Naive B cell (primary cell): ENCODE data around the gene PTRH2. TPM values are rescaled to one million over a fixed set of nuclear protein-coding genes. Genes with fewer than 3 reads are reported as not detected.
A peak's percentile ranks its signal among the peaks of the same experiment; 100 is the strongest.

ENCODE experiments used
- ATAC-seq, 2 donors: fragments of 150-1000 bp; cut with Tn5 transposase; 2 replicates each; pipeline ENCODE4 v1.10.0; 2021; ENCODE audit warnings: low read depth in 2 of 2, mild to moderate bottlenecking in 2 of 2, moderate library complexity in 2 of 2
- DNase-seq: peaks from one replicate; pipeline ENCODE4 v3.0.0; 2022
- H3K27ac Mint-ChIP-seq, 6 donors: one replicate each; pipeline ENCODE4 v1.8.0; 2020 to 2022; ENCODE audit warnings: mild to moderate bottlenecking in 6 of 6, mixed read lengths in 6 of 6, moderate library complexity in 5 of 6, inconsistent platforms in 2 of 6
- H3K27me3 Mint-ChIP-seq, 3 donors: one replicate each; pipeline ENCODE4 v1.8.0; 2021 to 2022; ENCODE audit warnings: mixed read lengths in 3 of 3, mild to moderate bottlenecking in 1 of 3
- H3K36me3 Mint-ChIP-seq, 2 donors: one replicate each; pipeline ENCODE4 v1.8.0; 2020 to 2022; ENCODE audit warnings: mixed read lengths in 2 of 2, inconsistent platforms in 1 of 2, mild to moderate bottlenecking in 1 of 2
- H3K4me1 Mint-ChIP-seq, 3 donors: one replicate each; pipeline ENCODE4 v1.8.0; 2020 to 2022; ENCODE audit warnings: mixed read lengths in 3 of 3, inconsistent platforms in 1 of 3, mild to moderate bottlenecking in 1 of 3, moderate library complexity in 1 of 3
- H3K4me3 Mint-ChIP-seq, 8 donors: one replicate each; pipeline ENCODE4 v1.8.0; 2020 to 2022; ENCODE audit warnings: mild to moderate bottlenecking in 8 of 8, mixed read lengths in 8 of 8, moderate library complexity in 8 of 8, inconsistent platforms in 2 of 8
- H3K9me3 Mint-ChIP-seq, 7 donors: one replicate each; pipeline ENCODE4 v1.8.0; 2020 to 2022; ENCODE audit warnings: mixed read lengths in 7 of 7, mild to moderate bottlenecking in 5 of 7, inconsistent platforms in 2 of 7, moderate library complexity in 1 of 7
- polyA plus RNA-seq, 6 donors: library from polyadenylated mRNA; unstranded; fragments of 300-500 nt; fragmentation: Illumina TruSeq; gene quantifications; one replicate each; pipeline ENCODE4 v1.2.3, GENCODE V29; 2021; ENCODE audit warnings: low read depth in 6 of 6

Gene PTRH2
- polyA plus RNA-seq, 6 donors from 2014 or later = 7.0 to 18.6 (median 17.3) TPM

- Mint-ChIP-seq H3K9me3 (no peaks in the 10 kb centered on the region), H3K4me1 (peaks cover 37 to 69% (median 59%) of the 10 kb centered on the region in 3 donors), H3K4me3 (no peak overlapping the region), H3K36me3 (no peaks in the 10 kb centered on the region), H3K27ac (peak overlapping the region in 2 of 6 donors; percentile 74 to 78), H3K27me3 (no peaks in the 10 kb centered on the region)
- no peak for DNase-seq
- no peak for ATAC-seq
Measured at GRCh38 chr17:59702304-59702703, 4.9 kb downstream of the PTRH2 start.

GRCh38 chr17:59699786-59700185 is 7.4 kb downstream of the PTRH2 start:
- DNase-seq (no peak), ATAC-seq (no peak)
- Mint-ChIP-seq H3K9me3 (no peaks in the 10 kb centered on the region), H3K27ac (peak overlapping the region in 4 of 6 donors; percentile 11 to 86 (median 22)), H3K4me3 (no peak overlapping the region), H3K27me3 (no peaks in the 10 kb centered on the region), H3K36me3 (no peaks in the 10 kb centered on the region), H3K4me1 (peaks cover 35 to 58% (median 42%) of the 10 kb centered on the region in 3 donors)

DNA sequence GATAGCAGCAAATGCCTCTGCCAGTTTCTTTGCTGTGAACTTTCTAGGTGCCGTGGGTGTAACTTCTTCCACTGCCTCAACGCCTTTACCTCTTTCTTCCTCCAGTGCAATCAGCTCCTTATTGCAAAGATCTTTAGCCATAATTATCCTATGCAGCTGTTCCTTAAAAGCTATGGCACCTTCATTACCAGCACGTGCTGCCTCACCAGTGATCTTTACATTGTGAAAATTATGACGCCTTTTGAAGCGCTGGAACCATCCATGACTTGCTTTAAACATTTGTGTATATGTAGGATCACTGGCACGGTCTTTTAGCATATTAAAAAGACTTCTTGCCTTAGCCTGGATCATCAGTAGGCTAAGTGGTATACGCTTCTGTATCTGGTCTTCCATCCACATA is 8.0 kb downstream of the PTRH2 start:
- no peaks in the 10 kb centered on the region for H3K9me3 Mint-ChIP-seq
- H3K4me3 Mint-ChIP-seq = no peak overlapping the region
- no peaks in the 10 kb centered on the region for H3K27me3 Mint-ChIP-seq
- peak overlapping the region in 1 of 6 donors; percentile 11 for H3K27ac Mint-ChIP-seq
- H3K36me3 Mint-ChIP-seq = peaks cover 0 to 5% of the 10 kb centered on the region in 2 donors
- DNase-seq = no peak
- ATAC-seq = no peak
- H3K4me1 Mint-ChIP-seq = peaks cover 31 to 52% (median 36%) of the 10 kb centered on the region in 3 donors

GRCh38 chr17:59698143-59698542 is 9.1 kb downstream of the PTRH2 start:
- H3K4me1 Mint-ChIP-seq = peaks cover 28 to 47% (median 34%) of the 10 kb centered on the region in 3 donors
- ATAC-seq (no peak), DNase-seq (no peak)
- H3K4me3 Mint-ChIP-seq = no peak overlapping the region
- peak overlapping the region in 2 of 6 donors; percentile 12 to 36 for H3K27ac Mint-ChIP-seq
- H3K36me3 Mint-ChIP-seq = peaks cover 0 to 6% of the 10 kb centered on the region in 2 donors
- H3K9me3 Mint-ChIP-seq = no peaks in the 10 kb centered on the region
- no peaks in the 10 kb centered on the region for H3K27me3 Mint-ChIP-seq

DNA sequence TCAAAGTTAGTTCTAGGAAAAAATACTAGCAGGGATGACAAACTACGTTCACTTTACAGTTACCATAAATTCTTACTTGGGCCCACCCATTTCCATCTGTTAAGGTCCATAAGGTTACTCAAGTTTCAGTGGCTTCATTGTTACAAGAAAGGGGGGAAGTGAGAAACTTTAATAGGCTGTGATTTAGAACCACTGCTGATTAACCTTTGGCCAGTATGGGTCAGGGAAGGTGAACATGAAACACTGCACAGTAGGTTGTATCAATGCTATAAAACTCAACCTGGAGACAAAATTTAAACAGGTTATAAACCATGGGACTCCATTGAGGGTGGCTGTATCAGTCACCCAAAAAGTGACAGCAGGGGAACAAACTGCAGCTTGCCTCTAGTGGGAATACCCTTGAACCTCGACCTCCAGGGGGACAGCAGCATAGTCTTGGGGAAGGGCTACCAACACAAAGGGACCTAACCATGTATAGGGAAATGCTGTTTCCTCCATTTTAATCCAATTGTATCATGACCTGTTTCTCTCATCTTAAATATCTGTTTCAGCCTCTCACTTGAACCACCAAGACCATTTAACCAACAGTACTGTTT is 10.4 kb downstream of the PTRH2 start:
- Mint-ChIP-seq H3K36me3 (peaks cover 0 to 7% of the 10 kb centered on the region in 2 donors), H3K27me3 (no peaks in the 10 kb centered on the region), H3K4me3 (no peak overlapping the region), H3K9me3 (no peaks in the 10 kb centered on the region), H3K27ac (peak overlapping the region in 4 of 6 donors; percentile 16 to 70 (median 60)), H3K4me1 (peaks cover 23 to 41% (median 24%) of the 10 kb centered on the region in 3 donors)
- DNase-seq (no peak), ATAC-seq (no peak)

DNA sequence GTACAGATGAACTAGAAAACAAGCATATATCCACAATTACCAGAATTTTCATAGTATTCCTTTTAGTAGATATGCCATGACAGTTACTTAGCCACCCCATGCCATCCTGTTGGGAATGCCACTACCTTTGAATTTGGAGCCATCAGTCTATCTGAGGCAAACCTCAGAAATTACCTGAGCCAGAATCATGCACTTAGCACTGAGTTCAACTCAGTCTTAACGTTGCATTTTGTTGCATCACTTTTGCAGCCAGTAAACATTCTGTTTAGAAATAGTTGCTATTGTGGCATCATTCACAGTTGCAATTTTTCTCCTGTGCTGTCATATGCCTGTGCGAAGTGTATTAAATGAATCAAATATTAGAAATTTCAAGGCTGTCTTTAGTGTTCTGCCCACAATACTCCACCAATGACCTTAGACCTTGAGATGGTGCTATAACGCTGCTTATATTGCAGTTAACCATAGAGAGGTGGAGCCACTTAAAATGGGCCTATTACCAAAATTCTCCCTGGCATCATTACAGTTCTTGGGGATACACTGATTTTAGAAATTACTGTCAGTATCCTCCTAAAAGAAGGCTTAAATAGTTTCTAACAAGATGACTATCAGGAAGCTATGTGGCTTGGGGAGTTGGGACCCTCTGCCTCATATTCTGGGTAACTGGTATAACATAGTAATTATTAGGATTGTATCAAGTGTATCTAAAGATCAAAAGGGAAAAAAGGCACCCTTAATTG is 11.1 kb downstream of the PTRH2 start:
- peak overlapping the region in 4 of 6 donors; percentile 14 to 59 (median 27) for H3K27ac Mint-ChIP-seq
- ATAC-seq (no peak), DNase-seq (no peak)
- peaks cover 0 to 11% of the 10 kb centered on the region in 2 donors for H3K36me3 Mint-ChIP-seq
- no peaks in the 10 kb centered on the region for H3K27me3 Mint-ChIP-seq
- H3K4me3 Mint-ChIP-seq = no peak overlapping the region
- H3K9me3 Mint-ChIP-seq = no peaks in the 10 kb centered on the region
- peaks cover 17 to 42% (median 24%) of the 10 kb centered on the region in 3 donors for H3K4me1 Mint-ChIP-seq

- H3K27ac Mint-ChIP-seq = peak overlapping the region in 1 of 6 donors; percentile 36
Measured at GRCh38 chr17:59694344-59694743, 12.9 kb downstream of the PTRH2 start.

GRCh38 chr17:59693582-59693981 is 13.6 kb downstream of the PTRH2 start:
- Mint-ChIP-seq H3K4me3 (no peak overlapping the region), H3K36me3 (peaks cover 0 to 18% of the 10 kb centered on the region in 2 donors), H3K27me3 (no peaks in the 10 kb centered on the region), H3K9me3 (no peaks in the 10 kb centered on the region), H3K4me1 (peaks cover 8 to 27% (median 18%) of the 10 kb centered on the region in 3 donors), H3K27ac (no peak overlapping the region)
- DNase-seq (no peak), ATAC-seq (no peak)

More at GRCh38 chr17:59694344-59694743, 12.9 kb downstream of the PTRH2 start:
- peaks cover 0 to 15% of the 10 kb centered on the region in 2 donors for H3K36me3 Mint-ChIP-seq
- no peak overlapping the region for H3K4me3 Mint-ChIP-seq
- ATAC-seq (no peak), DNase-seq (no peak)
- H3K27me3 Mint-ChIP-seq = no peaks in the 10 kb centered on the region
- H3K9me3 Mint-ChIP-seq = no peaks in the 10 kb centered on the region
- peaks cover 14 to 34% (median 21%) of the 10 kb centered on the region in 3 donors for H3K4me1 Mint-ChIP-seq

GRCh38 chr17:59688496-59688895 is 18.7 kb downstream of the PTRH2 start:
- Mint-ChIP-seq H3K4me1 (peaks cover 3 to 9% (median 5%) of the 10 kb centered on the region in 3 donors), H3K27me3 (no peaks in the 10 kb centered on the region), H3K4me3 (no peak overlapping the region), H3K36me3 (peaks cover 0 to 22% of the 10 kb centered on the region in 2 donors), H3K27ac (peak overlapping the region; percentile 9 to 84 (median 58)), H3K9me3 (no peaks in the 10 kb centered on the region)
- ATAC-seq (no peak), DNase-seq (no peak)

DNA sequence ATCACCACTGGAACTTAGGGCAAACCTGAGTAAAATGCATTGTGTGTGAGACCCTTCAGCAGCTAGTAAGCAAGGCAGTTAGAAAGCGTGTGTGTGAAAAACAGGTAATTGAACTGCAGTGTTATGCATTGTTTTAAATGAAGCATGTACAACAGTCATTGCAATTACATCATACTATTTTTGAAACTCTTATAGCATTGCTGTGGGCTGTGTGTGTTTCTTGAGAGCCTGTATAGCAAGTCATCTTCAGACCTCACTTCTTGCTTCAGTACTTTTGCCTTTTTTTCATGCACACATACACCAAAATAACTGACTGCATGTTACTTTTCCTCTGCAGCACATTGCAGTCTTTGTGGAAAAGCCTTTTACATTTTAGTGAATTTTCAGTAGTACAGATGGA is 19.2 kb downstream of the PTRH2 start:
- H3K4me1 Mint-ChIP-seq = peaks cover 3 to 9% (median 5%) of the 10 kb centered on the region in 3 donors
- H3K27me3 Mint-ChIP-seq = no peaks in the 10 kb centered on the region
- peak overlapping the region in 4 of 6 donors; percentile 13 to 92 (median 63) for H3K27ac Mint-ChIP-seq
- peaks cover 0 to 22% of the 10 kb centered on the region in 2 donors for H3K36me3 Mint-ChIP-seq
- DNase-seq = no peak
- no peak overlapping the region for H3K4me3 Mint-ChIP-seq
- no peaks in the 10 kb centered on the region for H3K9me3 Mint-ChIP-seq
- ATAC-seq = no peak

DNA sequence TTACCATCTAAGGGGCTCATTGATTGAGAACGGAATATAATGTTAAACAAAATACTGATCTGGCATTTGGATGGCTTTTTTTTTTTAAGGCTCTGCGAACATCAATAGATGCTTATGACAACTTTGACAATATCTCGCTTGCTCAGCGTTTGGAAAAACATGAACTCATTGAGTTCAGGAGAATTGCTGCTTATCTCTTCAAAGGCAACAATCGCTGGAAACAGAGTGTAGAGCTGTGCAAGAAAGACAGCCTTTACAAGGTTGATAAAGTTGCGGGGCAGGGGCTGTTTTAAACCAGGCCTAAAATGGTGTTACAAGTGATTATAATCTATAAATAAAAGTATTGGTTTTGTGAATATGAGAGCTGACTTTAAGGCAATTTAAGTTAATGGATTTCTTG is 22.3 kb downstream of the PTRH2 start:
- ATAC-seq (no peak), DNase-seq (no peak)
- no peaks in the 10 kb centered on the region for H3K9me3 Mint-ChIP-seq
- H3K4me3 Mint-ChIP-seq = no peak overlapping the region
- no peak overlapping the region for H3K27ac Mint-ChIP-seq
- H3K36me3 Mint-ChIP-seq = peaks cover 0 to 24% of the 10 kb centered on the region in 2 donors
- H3K27me3 Mint-ChIP-seq = no peaks in the 10 kb centered on the region
- H3K4me1 Mint-ChIP-seq = peaks cover 3 to 6% (median 5%) of the 10 kb centered on the region in 3 donors

DNA sequence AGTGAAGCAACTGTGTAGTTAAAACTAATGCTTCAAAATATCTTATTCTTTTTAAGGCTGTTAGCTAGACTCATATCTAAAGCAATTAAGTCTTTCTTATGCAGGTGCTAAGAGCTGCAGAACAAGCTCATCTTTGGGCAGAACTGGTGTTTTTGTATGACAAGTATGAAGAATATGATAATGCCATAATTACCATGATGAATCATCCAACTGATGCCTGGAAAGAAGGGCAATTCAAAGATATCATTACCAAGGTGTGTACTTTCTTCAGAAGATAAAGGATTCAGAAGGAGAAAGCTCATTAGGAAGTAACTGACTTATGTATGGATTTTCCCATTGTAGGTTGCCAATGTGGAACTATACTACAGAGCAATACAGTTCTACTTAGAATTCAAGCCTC is 23.9 kb downstream of the PTRH2 start:
- H3K4me1 Mint-ChIP-seq = peaks cover 0 to 6% (median 5%) of the 10 kb centered on the region in 3 donors
- no peak overlapping the region for H3K4me3 Mint-ChIP-seq
- H3K27me3 Mint-ChIP-seq = no peaks in the 10 kb centered on the region
- peak overlapping the region in 1 of 6 donors; percentile 23 for H3K27ac Mint-ChIP-seq
- H3K9me3 Mint-ChIP-seq = no peaks in the 10 kb centered on the region
- peaks cover 0 to 20% of the 10 kb centered on the region in 2 donors for H3K36me3 Mint-ChIP-seq
- ATAC-seq (no peak), DNase-seq (no peak)

DNA sequence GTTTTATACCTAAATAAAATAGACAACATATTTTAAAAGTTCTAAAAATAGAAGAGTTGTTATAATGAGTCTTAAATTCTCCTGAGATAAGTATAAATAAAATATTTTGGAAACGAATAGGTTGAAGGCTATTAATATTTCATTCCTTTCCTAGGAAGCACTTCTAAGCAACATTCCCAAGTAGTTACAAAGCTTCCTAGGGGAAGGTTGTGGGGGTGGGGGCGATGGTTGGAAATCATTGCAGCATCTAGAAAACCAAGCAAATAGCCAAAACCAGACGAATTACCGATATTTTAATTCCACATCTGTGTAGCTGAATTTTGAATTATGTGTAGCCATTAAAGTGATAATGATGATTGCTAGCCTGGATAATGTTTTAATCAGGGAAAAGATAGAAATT is 26.9 kb downstream of the PTRH2 start:
- DNase-seq (no peak), ATAC-seq (no peak)
- Mint-ChIP-seq H3K27ac (peak overlapping the region in 1 of 6 donors; percentile 22), H3K9me3 (no peaks in the 10 kb centered on the region), H3K4me3 (no peak overlapping the region), H3K36me3 (peaks cover 0 to 26% of the 10 kb centered on the region in 2 donors), H3K27me3 (no peaks in the 10 kb centered on the region), H3K4me1 (peaks cover 1 to 9% (median 2%) of the 10 kb centered on the region in 3 donors)

- Mint-ChIP-seq H3K27me3 (no peaks in the 10 kb centered on the region), H3K4me3 (no peak overlapping the region), H3K4me1 (peaks cover 9 to 22% (median 11%) of the 10 kb centered on the region in 3 donors), H3K36me3 (peaks cover 0 to 21% of the 10 kb centered on the region in 2 donors), H3K27ac (peak overlapping the region in 1 of 6 donors; percentile 61), H3K9me3 (no peaks in the 10 kb centered on the region)
- DNase-seq (no peak), ATAC-seq (no peak)
Measured at GRCh38 chr17:59678918-59679317, 28.3 kb downstream of the PTRH2 start.
